H9 (cell line): ENCODE measurements around the gene GLP2R. TPM values are rescaled to one million over a fixed set of nuclear protein-coding genes. Genes with fewer than 3 reads are reported as not detected.

Source experiments
- DNase-seq: peaks from one replicate; pipeline ENCODE4 v3.0.0-alpha.2; 2017
- H2AFZ ChIP-seq: one replicate; pipeline ENCODE4 v1.6.1; 2013; ENCODE audit warnings: mild to moderate bottlenecking, low read length, control low read depth, moderate library complexity
- H2AK5ac ChIP-seq: 2 replicates; pipeline ENCODE4 v1.6.1; 2013; ENCODE audit warnings: low read length, control low read depth, mixed read lengths; ENCODE audit not compliant: insufficient read length
- H2BK120ac ChIP-seq: one replicate; pipeline ENCODE4 v1.6.1; 2013; ENCODE audit warnings: low read depth, mild to moderate bottlenecking, low read length, control low read depth, inconsistent platforms; ENCODE audit not compliant: poor library complexity, severe bottlenecking
- H2BK12ac ChIP-seq: 2 replicates; pipeline ENCODE4 v1.6.1; 2013; ENCODE audit warnings: low read length, control low read depth, mixed read lengths, low read depth; ENCODE audit not compliant: insufficient read length
- H2BK15ac ChIP-seq: 2 replicates; pipeline ENCODE4 v1.6.1; 2013; ENCODE audit warnings: low read depth, low read length, control low read depth
- H2BK20ac ChIP-seq: one replicate; pipeline ENCODE4 v1.6.1; 2013; ENCODE audit warnings: low read depth, mild to moderate bottlenecking, low read length, control low read depth, inconsistent platforms; ENCODE audit not compliant: poor library complexity, severe bottlenecking
- H2BK5ac ChIP-seq: 2 replicates; pipeline ENCODE4 v1.6.1; 2013; ENCODE audit warnings: low read length, control low read depth, mixed read lengths; ENCODE audit not compliant: insufficient read length
- H3K14ac ChIP-seq: 2 replicates; pipeline ENCODE4 v1.6.1; 2013; ENCODE audit warnings: low read length, control low read depth; ENCODE audit not compliant: insufficient read depth
- H3K18ac ChIP-seq: 2 replicates; pipeline ENCODE4 v1.6.1; 2013; ENCODE audit warnings: low read depth, mild to moderate bottlenecking, mixed read lengths, low read length, control low read depth; ENCODE audit not compliant: insufficient read length
- H3K23ac ChIP-seq: 2 replicates; pipeline ENCODE4 v1.6.1; 2013; ENCODE audit warnings: low read length, control low read depth, mixed read lengths, low read depth; ENCODE audit not compliant: insufficient read length
- H3K23me2 ChIP-seq: 2 replicates; pipeline ENCODE4 v1.6.1; 2013; ENCODE audit warnings: low read depth, mild to moderate bottlenecking, mixed read lengths, low read length, control low read depth; ENCODE audit not compliant: insufficient read length, poor library complexity, severe bottlenecking
- H3K27ac ChIP-seq: 2 replicates; pipeline ENCODE4 v1.5.1; 2013; ENCODE audit warnings: low read length, control low read depth, mixed read lengths, low read depth; ENCODE audit not compliant: insufficient read length
- H3K27me3 ChIP-seq: 2 replicates; pipeline ENCODE4 v1.6.1; 2013; ENCODE audit warnings: low read length, control low read depth, inconsistent platforms; ENCODE audit not compliant: insufficient read depth
- H3K4ac ChIP-seq: 2 replicates; pipeline ENCODE4 v1.6.1; 2013; ENCODE audit warnings: low read depth, mild to moderate bottlenecking, control low read depth, inconsistent platforms, low read length, moderate library complexity
- H3K4me1 ChIP-seq: 2 replicates; pipeline ENCODE4 v1.6.1; 2013; ENCODE audit warnings: low read length, control low read depth, inconsistent platforms; ENCODE audit not compliant: insufficient read depth
- H3K4me2 ChIP-seq: 2 replicates; pipeline ENCODE4 v1.6.1; 2013; ENCODE audit warnings: low read length, control low read depth, mixed read lengths; ENCODE audit not compliant: insufficient read length, insufficient read depth
- H3K56ac ChIP-seq: 2 replicates; pipeline ENCODE4 v1.6.1; 2013; ENCODE audit warnings: low read depth, mild to moderate bottlenecking, mixed read lengths, low read length, control low read depth; ENCODE audit not compliant: insufficient read length
- H3K79me1 ChIP-seq: 2 replicates; pipeline ENCODE4 v1.6.1; 2013; ENCODE audit warnings: low read depth, mild to moderate bottlenecking, moderate library complexity, low read length, control low read depth, inconsistent platforms; ENCODE audit not compliant: insufficient read depth, poor library complexity, severe bottlenecking
- H3K79me2 ChIP-seq: 2 replicates; pipeline ENCODE4 v1.6.1; 2013; ENCODE audit warnings: low read length, control low read depth, inconsistent platforms; ENCODE audit not compliant: insufficient read depth
- H3K9ac ChIP-seq: 2 replicates; pipeline ENCODE4 v1.6.1; 2013; ENCODE audit warnings: low read length, control low read depth, mixed read lengths; ENCODE audit not compliant: insufficient read length; ENCODE audit errors: extremely low read depth
- H3K9me3 ChIP-seq: one replicate; pipeline ENCODE4 v1.6.1; 2013; ENCODE audit warnings: low read depth, low read length, inconsistent platforms; ENCODE audit not compliant: control insufficient read depth
- H3T11ph ChIP-seq: one replicate; pipeline ENCODE4 v1.6.1; 2013; ENCODE audit warnings: mild to moderate bottlenecking, low read length, control low read depth, inconsistent platforms
- H4K20me1 ChIP-seq: one replicate; pipeline ENCODE4 v1.6.1; 2013; ENCODE audit not compliant: control insufficient read depth, insufficient read length, insufficient read depth
- H4K5ac ChIP-seq: 2 replicates; pipeline ENCODE4 v1.6.1; 2013; ENCODE audit warnings: low read depth, mild to moderate bottlenecking, mixed read lengths, low read length, control low read depth; ENCODE audit not compliant: insufficient read length
- H4K8ac ChIP-seq: replicated peaks from 2 replicates; pipeline ENCODE4 v1.6.1; 2013; ENCODE audit warnings: low read length, control low read depth, mixed read lengths, low read depth; ENCODE audit not compliant: insufficient read length
- H4K91ac ChIP-seq: 2 replicates; pipeline ENCODE4 v1.6.1; 2013; ENCODE audit warnings: low read depth, mild to moderate bottlenecking, moderate library complexity, mixed read lengths, low read length, control low read depth; ENCODE audit not compliant: insufficient read length
- H3K27ac Mint-ChIP-seq, 3 experiments: 2 replicates in 2 of 3; 3 replicates in 1 of 3; pipeline ENCODE4 v1.8.0; 2020 to 2021; ENCODE audit warnings: mixed read lengths in 3 of 3, mild to moderate bottlenecking in 1 of 3, moderate library complexity in 1 of 3
- H3K27me3 Mint-ChIP-seq: 2 replicates; pipeline ENCODE4 v1.8.0; 2021; ENCODE audit warnings: low read depth, mild to moderate bottlenecking, moderate library complexity, mixed read lengths
- H3K36me3 Mint-ChIP-seq, 3 experiments: 2 replicates in 2 of 3; 3 replicates in 1 of 3; pipeline ENCODE4 v1.8.0; 2020 to 2021; ENCODE audit warnings: low read depth in 3 of 3, mixed read lengths in 3 of 3; ENCODE audit not compliant: insufficient read depth in 1 of 3
- H3K4me1 Mint-ChIP-seq, 2 experiments: 2 replicates each; pipeline ENCODE4 v1.8.0; 2020; ENCODE audit warnings: mixed read lengths in 2 of 2
- H3K4me3 Mint-ChIP-seq, 2 experiments: 2 replicates in 1 of 2; 3 replicates in 1 of 2; pipeline ENCODE4 v1.8.0; 2020 to 2021; ENCODE audit warnings: mild to moderate bottlenecking in 2 of 2, mixed read lengths in 2 of 2, moderate library complexity in 1 of 2
- H3K9me3 Mint-ChIP-seq, 2 experiments: 2 replicates in 1 of 2; 3 replicates in 1 of 2; pipeline ENCODE4 v1.8.0; 2020; ENCODE audit warnings: mild to moderate bottlenecking in 2 of 2, mixed read lengths in 2 of 2, moderate library complexity in 1 of 2
- WGBS: extraction: QIAGEN DNeasy Blood & Tissue Kit; methylation state at CpG from one replicate; pipeline ENCODE4 v1.1.7; 2013; ENCODE audit warnings: missing lambda C conversion rate, low lambda C conversion rate, mixed read lengths; ENCODE audit not compliant: insufficient read length; ENCODE audit errors: extremely low coverage; 5-methylcytosine and 5-hydroxymethylcytosine counted together
- total RNA-seq: library from RNA; stranded (reverse); gene quantifications from 2 replicates; pipeline ENCODE4 v1.2.1, GENCODE V29; 2021
- TF ChIP-seq, protein P1 (sequence below): fragments of 200-600 bp; sonication (generic); conservative IDR thresholded peaks from 3 replicates; pipeline ENCODE4 v1.8.0; 2021; ENCODE audit warnings: antibody characterized with exemption, mild to moderate bottlenecking

Gene GLP2R
- total RNA-seq, 1 experiment from 2014 or later: not detected

- no peak overlapping the region for H3K4me3 Mint-ChIP-seq
- TF ChIP-seq, protein P1, sequence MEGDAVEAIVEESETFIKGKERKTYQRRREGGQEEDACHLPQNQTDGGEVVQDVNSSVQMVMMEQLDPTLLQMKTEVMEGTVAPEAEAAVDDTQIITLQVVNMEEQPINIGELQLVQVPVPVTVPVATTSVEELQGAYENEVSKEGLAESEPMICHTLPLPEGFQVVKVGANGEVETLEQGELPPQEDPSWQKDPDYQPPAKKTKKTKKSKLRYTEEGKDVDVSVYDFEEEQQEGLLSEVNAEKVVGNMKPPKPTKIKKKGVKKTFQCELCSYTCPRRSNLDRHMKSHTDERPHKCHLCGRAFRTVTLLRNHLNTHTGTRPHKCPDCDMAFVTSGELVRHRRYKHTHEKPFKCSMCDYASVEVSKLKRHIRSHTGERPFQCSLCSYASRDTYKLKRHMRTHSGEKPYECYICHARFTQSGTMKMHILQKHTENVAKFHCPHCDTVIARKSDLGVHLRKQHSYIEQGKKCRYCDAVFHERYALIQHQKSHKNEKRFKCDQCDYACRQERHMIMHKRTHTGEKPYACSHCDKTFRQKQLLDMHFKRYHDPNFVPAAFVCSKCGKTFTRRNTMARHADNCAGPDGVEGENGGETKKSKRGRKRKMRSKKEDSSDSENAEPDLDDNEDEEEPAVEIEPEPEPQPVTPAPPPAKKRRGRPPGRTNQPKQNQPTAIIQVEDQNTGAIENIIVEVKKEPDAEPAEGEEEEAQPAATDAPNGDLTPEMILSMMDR: no peak
- Histone ChIP-seq H3K79me2 (no peaks in the 10 kb centered on the region), H4K5ac (no peak overlapping the region), H4K20me1 (no peaks in the 10 kb centered on the region), H3K27ac (no peak overlapping the region), H3K79me1 (no peaks in the 10 kb centered on the region), H2BK12ac (no peak overlapping the region), H3K23me2 (no peaks in the 10 kb centered on the region), H3T11ph (no peak overlapping the region), H3K4me1 (no peaks in the 10 kb centered on the region; the same call in 1 of the 2 replicates), H4K8ac (no peak overlapping the region), H3K9me3 (no peaks in the 10 kb centered on the region), H3K4me2 (no peak overlapping the region), H3K4ac (no peak overlapping the region), H3K14ac (no peak overlapping the region), H3K18ac (no peak overlapping the region), H2BK120ac (no peak overlapping the region), H2AFZ (no peak overlapping the region), H3K9ac (no peak overlapping the region), H2AK5ac (no peak overlapping the region), H3K56ac (no peak overlapping the region), H2BK5ac (no peak overlapping the region), H4K91ac (no peak overlapping the region), H2BK15ac (no peak overlapping the region), H2BK20ac (no peak overlapping the region), H3K27me3 (no peaks in the 10 kb centered on the region), H3K23ac (no peak overlapping the region)
- H3K36me3 Mint-ChIP-seq: no peaks in the 10 kb centered on the region; a peak in 1 of 7 replicates
- WGBS: no CpG with 5 or more reads among the region's 14 CpGs
- peaks cover 10% of the 10 kb centered on the region for H3K27me3 Mint-ChIP-seq
- peaks cover 14 to 37% of the 10 kb centered on the region in 2 experiments for H3K4me1 Mint-ChIP-seq
- peaks cover 0 to 2% of the 10 kb centered on the region in 2 experiments; a peak in 2 of 5 replicates for H3K9me3 Mint-ChIP-seq
- H3K27ac Mint-ChIP-seq: no peak overlapping the region
- no peak for DNase-seq
These were observed 80.9 kb downstream of the GLP2R start for GRCh38 chr17:9906616-9907015.
